ENCODE data around the gene TCF3.

TCF3 gene

GRCh38 chr19:1651568-1652291 is 685 bp downstream of the TCF3 start:
- H3K9ac ChIP-seq (ENCODE audit: low read depth, low read length, poor library complexity, severe bottlenecking), result peak overlapping the region; percentile 92
- peaks cover 45% of the 10 kb centered on the region for H4K20me1 ChIP-seq (ENCODE audit: insufficient read depth, low read length, poor library complexity, severe bottlenecking)
- H3K27me3 ChIP-seq (ENCODE audit: insufficient read depth, low read length, poor library complexity, severe bottlenecking), result no peaks in the 10 kb centered on the region
- H3K4me1 ChIP-seq (ENCODE audit: insufficient read depth, low read length, poor library complexity, severe bottlenecking), result peaks cover 16% of the 10 kb centered on the region
- peaks cover 26% of the 10 kb centered on the region; the same call in 1 of the 2 replicates for H3K36me3 ChIP-seq (ENCODE audit: insufficient read depth, low read length)
- no peaks in the 10 kb centered on the region for H3K9me3 ChIP-seq (ENCODE audit: insufficient read depth, low read depth, low read length)
- peak overlapping the region; percentile 92 for H3K4me3 ChIP-seq (ENCODE audit: low read length, poor library complexity, severe bottlenecking)
- peak overlapping the region; percentile 2; the same call in 1 of the 2 replicates for H2AFZ ChIP-seq (ENCODE audit: low read length)
- peaks cover 52% of the 10 kb centered on the region for H3K79me2 ChIP-seq (ENCODE audit: insufficient read depth, low read length)
- H3F3A ChIP-seq (ENCODE audit: low read depth), result no peaks in the 10 kb centered on the region
- no peaks in the 10 kb centered on the region for H3K9me2 ChIP-seq (replicated peaks; ENCODE audit: low read depth, low read length)
- TF ChIP-seq, protein P1, sequence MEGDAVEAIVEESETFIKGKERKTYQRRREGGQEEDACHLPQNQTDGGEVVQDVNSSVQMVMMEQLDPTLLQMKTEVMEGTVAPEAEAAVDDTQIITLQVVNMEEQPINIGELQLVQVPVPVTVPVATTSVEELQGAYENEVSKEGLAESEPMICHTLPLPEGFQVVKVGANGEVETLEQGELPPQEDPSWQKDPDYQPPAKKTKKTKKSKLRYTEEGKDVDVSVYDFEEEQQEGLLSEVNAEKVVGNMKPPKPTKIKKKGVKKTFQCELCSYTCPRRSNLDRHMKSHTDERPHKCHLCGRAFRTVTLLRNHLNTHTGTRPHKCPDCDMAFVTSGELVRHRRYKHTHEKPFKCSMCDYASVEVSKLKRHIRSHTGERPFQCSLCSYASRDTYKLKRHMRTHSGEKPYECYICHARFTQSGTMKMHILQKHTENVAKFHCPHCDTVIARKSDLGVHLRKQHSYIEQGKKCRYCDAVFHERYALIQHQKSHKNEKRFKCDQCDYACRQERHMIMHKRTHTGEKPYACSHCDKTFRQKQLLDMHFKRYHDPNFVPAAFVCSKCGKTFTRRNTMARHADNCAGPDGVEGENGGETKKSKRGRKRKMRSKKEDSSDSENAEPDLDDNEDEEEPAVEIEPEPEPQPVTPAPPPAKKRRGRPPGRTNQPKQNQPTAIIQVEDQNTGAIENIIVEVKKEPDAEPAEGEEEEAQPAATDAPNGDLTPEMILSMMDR (conservative IDR thresholded peaks at IDR 0.05; ENCODE audit: low read length), result no peak
- no peak for TF ChIP-seq EZH2phosphoT487 (IDR thresholded peaks at IDR 0.05; ENCODE audit: borderline replicate concordance)
- H3K4me2 ChIP-seq (ENCODE audit: low read depth, low read length, poor library complexity, severe bottlenecking), result peak overlapping the region; percentile 90

DNA sequence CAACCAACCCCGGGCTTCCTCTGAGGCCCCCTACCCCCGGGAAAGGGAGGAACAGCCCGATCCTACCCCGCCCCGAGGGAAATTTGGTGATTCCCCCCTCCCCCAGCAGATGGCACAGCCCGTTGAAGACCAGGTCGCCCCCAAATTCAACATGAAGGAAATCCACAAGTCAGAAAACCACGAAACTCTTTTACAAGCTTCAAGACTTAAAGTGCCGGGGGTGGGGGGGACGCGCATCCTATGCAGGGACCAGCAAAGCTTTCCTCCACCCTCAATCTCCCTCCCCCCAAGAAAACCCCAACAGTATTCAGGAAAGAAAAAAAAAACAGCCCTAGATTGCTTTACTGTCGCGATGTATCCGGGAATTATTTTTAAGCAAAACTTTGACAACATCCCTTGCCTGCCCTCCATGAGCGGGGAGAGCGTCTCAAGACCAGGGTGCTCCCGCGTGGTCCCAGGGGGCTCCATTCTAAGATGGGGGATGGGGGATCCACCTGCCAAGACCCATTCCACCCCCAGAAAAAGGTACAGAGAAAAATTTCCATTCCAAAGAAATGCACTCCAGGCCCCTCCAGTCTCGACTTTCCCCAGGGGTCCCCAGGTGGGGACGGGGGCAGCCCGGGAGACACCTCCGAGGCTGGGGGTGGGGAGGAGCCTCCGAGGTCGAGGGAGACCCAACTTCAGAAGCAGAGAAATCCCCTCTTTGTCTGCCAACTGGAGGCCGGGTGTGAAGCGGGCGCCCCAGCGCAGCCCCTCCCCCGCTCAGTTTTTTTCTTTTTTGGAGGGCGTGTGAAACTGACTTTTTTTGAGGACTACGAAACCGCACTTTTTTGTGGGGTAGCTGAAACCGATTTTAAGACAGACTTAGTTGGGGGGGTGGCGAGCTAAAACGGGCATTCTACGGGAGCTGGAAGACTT is 1.5 kb downstream of the TCF3 start:
- H4K20me1 ChIP-seq (ENCODE audit: insufficient read depth, low read length, poor library complexity, severe bottlenecking), result peaks cover 53% of the 10 kb centered on the region
- H3K79me2 ChIP-seq (ENCODE audit: insufficient read depth, low read length), result peaks cover 60% of the 10 kb centered on the region
- peaks cover 35% of the 10 kb centered on the region; the same call in 1 of the 2 replicates for H3K36me3 ChIP-seq (ENCODE audit: insufficient read depth, low read length)
- peak overlapping the region; percentile 92 for H3K9ac ChIP-seq (ENCODE audit: low read depth, low read length, poor library complexity, severe bottlenecking)
- H3K27me3 ChIP-seq (ENCODE audit: insufficient read depth, low read length, poor library complexity, severe bottlenecking), result no peaks in the 10 kb centered on the region
- H3K9me2 ChIP-seq (replicated peaks; ENCODE audit: low read depth, low read length), result no peaks in the 10 kb centered on the region
- H3F3A ChIP-seq (ENCODE audit: low read depth), result no peaks in the 10 kb centered on the region
- TF ChIP-seq, protein P1 (conservative IDR thresholded peaks at IDR 0.05; ENCODE audit: low read length), result peak; percentile 33
- TF ChIP-seq EZH2phosphoT487 (IDR thresholded peaks at IDR 0.05; ENCODE audit: borderline replicate concordance), result no peak
- no peaks in the 10 kb centered on the region for H3K9me3 ChIP-seq (ENCODE audit: insufficient read depth, low read depth, low read length)
- peak overlapping the region; percentile 2; the same call in 1 of the 2 replicates for H2AFZ ChIP-seq (ENCODE audit: low read length)
- H3K4me1 ChIP-seq (ENCODE audit: insufficient read depth, low read length, poor library complexity, severe bottlenecking), result peaks cover 16% of the 10 kb centered on the region
- peak overlapping the region; percentile 90 for H3K4me2 ChIP-seq (ENCODE audit: low read depth, low read length, poor library complexity, severe bottlenecking)
- peak overlapping the region; percentile 92 for H3K4me3 ChIP-seq (ENCODE audit: low read length, poor library complexity, severe bottlenecking)

GRCh38 chr19:1649706-1650649 is 2.4 kb downstream of the TCF3 start:
- peaks cover 70% of the 10 kb centered on the region for H3K79me2 ChIP-seq (ENCODE audit: insufficient read depth, low read length)
- H3K36me3 ChIP-seq (ENCODE audit: insufficient read depth, low read length), result peaks cover 41% of the 10 kb centered on the region; the same call in 1 of the 2 replicates
- H4K20me1 ChIP-seq (ENCODE audit: insufficient read depth, low read length, poor library complexity, severe bottlenecking), result peaks cover 62% of the 10 kb centered on the region
- no peaks in the 10 kb centered on the region for H3K9me3 ChIP-seq (ENCODE audit: insufficient read depth, low read depth, low read length)
- H3K4me1 ChIP-seq (ENCODE audit: insufficient read depth, low read length, poor library complexity, severe bottlenecking), result peaks cover 16% of the 10 kb centered on the region
- H3F3A ChIP-seq (ENCODE audit: low read depth), result no peaks in the 10 kb centered on the region
- H3K4me3 ChIP-seq (ENCODE audit: low read length, poor library complexity, severe bottlenecking), result peak overlapping the region; percentile 92
- peak overlapping the region; percentile 90 for H3K4me2 ChIP-seq (ENCODE audit: low read depth, low read length, poor library complexity, severe bottlenecking)
- TF ChIP-seq, protein P1 (conservative IDR thresholded peaks at IDR 0.05; ENCODE audit: low read length), result no peak
- no peaks in the 10 kb centered on the region for H3K9me2 ChIP-seq (replicated peaks; ENCODE audit: low read depth, low read length)
- peak overlapping the region; percentile 92 for H3K9ac ChIP-seq (ENCODE audit: low read depth, low read length, poor library complexity, severe bottlenecking)
- H2AFZ ChIP-seq (ENCODE audit: low read length), result no peak overlapping the region
- no peaks in the 10 kb centered on the region for H3K27me3 ChIP-seq (ENCODE audit: insufficient read depth, low read length, poor library complexity, severe bottlenecking)
